Subcutaneous abdominal adipose tissue (tissue), 5 donors: ENCODE data around the gene SBK3.

ENCODE experiments used
- H3K27ac ChIP-seq: one replicate; pipeline ENCODE4 v1.7.0; 2013; ENCODE audit warnings: low read depth, mild to moderate bottlenecking, inconsistent platforms, low read length, moderate library complexity
- H3K27me3 ChIP-seq, 5 donors: one replicate each; pipeline ENCODE4 v1.7.0; 2013; ENCODE audit warnings: low read length in 5 of 5, inconsistent platforms in 1 of 5; ENCODE audit not compliant: control insufficient read depth in 5 of 5, insufficient read depth in 4 of 5
- H3K36me3 ChIP-seq, 5 donors: one replicate each; pipeline ENCODE4 v1.7.0; 2013; ENCODE audit warnings: low read length in 5 of 5; ENCODE audit not compliant: control insufficient read depth in 5 of 5, insufficient read depth in 5 of 5
- H3K4me1 ChIP-seq, 5 donors: one replicate each; pipeline ENCODE4 v1.7.0; 2013; ENCODE audit warnings: low read length in 5 of 5, mild to moderate bottlenecking in 3 of 5, moderate library complexity in 1 of 5; ENCODE audit not compliant: control insufficient read depth in 5 of 5, insufficient read depth in 5 of 5
- H3K4me3 ChIP-seq, 5 donors: one replicate each; pipeline ENCODE4 v1.7.0; 2013; ENCODE audit warnings: low read length in 5 of 5, low read depth in 1 of 5
- H3K9ac ChIP-seq, 5 donors: one replicate each; pipeline ENCODE4 v1.7.0; 2013; ENCODE audit warnings: low read length in 5 of 5, mild to moderate bottlenecking in 4 of 5, moderate library complexity in 3 of 5
- H3K9me3 ChIP-seq, 5 donors: one replicate each; pipeline ENCODE4 v1.7.0; 2013; ENCODE audit warnings: low read length in 5 of 5; ENCODE audit not compliant: control insufficient read depth in 5 of 5
- donor health status: healthy.
- donor health status: healthy.
- donor health status: healthy.
- donor health status: healthy.
- donor health status: healthy.

SBK3 gene

DNA sequence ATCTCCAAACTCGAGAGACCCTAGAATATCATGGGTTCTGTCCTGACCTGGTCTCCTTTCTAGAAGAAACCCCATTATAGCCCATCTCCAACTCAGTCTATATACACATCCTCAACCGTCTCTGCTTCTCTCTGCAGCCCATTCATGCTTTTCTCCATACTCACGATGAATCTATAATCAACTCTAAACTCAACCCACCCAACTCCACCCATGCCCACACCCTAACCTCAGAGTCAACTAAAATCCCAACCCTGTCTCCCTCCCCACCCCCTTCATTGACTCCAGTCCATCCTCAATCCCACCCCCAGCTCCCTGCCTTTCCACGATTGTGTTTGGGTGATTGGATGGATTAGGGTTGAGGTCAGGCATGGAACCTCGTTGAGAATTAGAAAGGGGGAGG, 1.8 kb downstream of the SBK3 start:
- Histone ChIP-seq H3K36me3 (no peaks in the 10 kb centered on the region), H3K9me3 (no peaks in the 10 kb centered on the region)

DNA sequence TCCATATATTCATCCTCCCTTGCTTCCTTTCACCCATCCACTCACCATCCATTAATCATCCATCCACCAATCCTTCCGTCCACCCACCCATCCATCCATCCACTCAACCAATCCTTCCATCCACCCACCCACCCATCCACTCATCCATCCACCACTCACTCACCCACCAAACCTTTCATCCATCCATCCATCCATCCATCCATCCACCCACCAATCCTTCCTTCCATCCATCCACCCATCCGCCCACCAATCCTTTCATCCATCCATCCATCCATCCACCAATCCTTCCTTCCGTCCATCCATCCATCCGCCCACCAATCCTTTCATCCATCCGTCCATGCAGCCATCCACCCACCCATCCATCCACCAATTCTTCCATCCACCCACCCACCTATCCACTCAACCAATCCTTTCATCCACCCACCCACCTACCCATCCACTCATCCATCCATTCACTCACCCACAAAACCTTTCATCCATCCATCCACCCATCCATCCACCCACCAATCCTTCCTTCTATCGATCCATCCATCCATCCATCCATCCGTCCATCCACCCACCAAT, 3.0 kb downstream of the SBK3 start:
- Histone ChIP-seq H3K27me3 (peaks cover 0 to 2% (median 0%) of the 10 kb centered on the region in 5 donors), H3K4me1 (peaks cover 4 to 23% (median 19%) of the 10 kb centered on the region in 5 donors), H3K9ac (no peak overlapping the region), H3K36me3 (no peaks in the 10 kb centered on the region), H3K27ac (no peak overlapping the region), H3K4me3 (no peak overlapping the region), H3K9me3 (no peaks in the 10 kb centered on the region)

More for the DNA sequence above, 1.8 kb downstream of the SBK3 start:
- no peak overlapping the region for H3K9ac ChIP-seq
- H3K27me3 ChIP-seq: peaks cover 0 to 2% (median 0%) of the 10 kb centered on the region in 5 donors
- H3K27ac ChIP-seq: no peak overlapping the region
- H3K4me1 ChIP-seq: peaks cover 4 to 34% (median 25%) of the 10 kb centered on the region in 5 donors
- no peak overlapping the region for H3K4me3 ChIP-seq

DNA sequence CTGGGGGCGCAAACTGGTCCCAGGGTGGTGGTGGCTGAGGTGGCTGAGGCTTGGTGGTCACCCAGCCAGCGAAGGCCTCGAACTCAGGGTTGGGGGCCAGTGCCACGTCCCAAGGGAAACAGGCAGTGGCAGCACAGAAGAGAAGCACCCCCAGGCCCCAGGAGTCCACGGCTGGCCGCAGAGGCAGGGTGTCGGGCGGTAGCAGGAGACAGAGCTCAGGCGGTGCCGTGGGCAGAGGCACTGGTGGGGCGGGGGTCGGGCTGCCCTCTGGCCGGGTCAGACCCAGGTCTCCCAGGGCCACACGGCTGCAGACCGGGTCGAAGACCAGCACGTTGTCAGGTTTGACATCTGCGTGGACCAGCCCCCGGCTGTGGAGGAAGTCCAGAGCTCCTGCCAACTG, 4.3 kb downstream of the SBK3 start:
- peaks cover 0 to 2% (median 0%) of the 10 kb centered on the region in 5 donors for H3K27me3 ChIP-seq
- H3K9ac ChIP-seq: no peak overlapping the region
- H3K9me3 ChIP-seq: no peaks in the 10 kb centered on the region
- peaks cover 2 to 10% (median 7%) of the 10 kb centered on the region in 5 donors for H3K4me1 ChIP-seq
- H3K36me3 ChIP-seq: no peaks in the 10 kb centered on the region
- no peak overlapping the region for H3K27ac ChIP-seq
- no peak overlapping the region for H3K4me3 ChIP-seq

DNA sequence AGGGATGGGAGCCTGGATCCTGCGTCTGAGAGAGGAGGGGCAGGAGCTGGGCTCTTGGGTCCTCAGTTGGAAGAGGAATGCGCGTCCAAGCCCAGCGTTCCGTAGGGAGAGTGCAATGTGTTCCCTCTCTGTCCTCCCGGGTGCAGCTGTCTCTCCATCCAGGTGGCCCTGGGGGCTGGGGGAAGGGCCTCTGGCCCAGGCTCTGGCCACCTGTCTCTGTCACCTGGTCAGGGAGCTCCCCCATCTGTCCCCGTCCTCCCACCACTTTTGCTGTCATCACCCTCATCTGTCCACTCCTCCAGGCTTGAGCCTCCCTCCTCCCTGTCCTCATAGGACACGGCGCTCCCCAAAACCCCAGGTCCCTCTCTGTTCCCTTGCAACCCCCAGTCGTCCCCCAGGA, 4.7 kb downstream of the SBK3 start:
- peaks cover 0 to 7% (median 3%) of the 10 kb centered on the region in 5 donors for H3K4me1 ChIP-seq
- no peaks in the 10 kb centered on the region for H3K36me3 ChIP-seq
- H3K9me3 ChIP-seq: no peaks in the 10 kb centered on the region
- H3K9ac ChIP-seq: no peak overlapping the region
- peaks cover 0 to 2% (median 0%) of the 10 kb centered on the region in 5 donors for H3K27me3 ChIP-seq
- no peak overlapping the region for H3K27ac ChIP-seq
- H3K4me3 ChIP-seq: no peak overlapping the region

DNA sequence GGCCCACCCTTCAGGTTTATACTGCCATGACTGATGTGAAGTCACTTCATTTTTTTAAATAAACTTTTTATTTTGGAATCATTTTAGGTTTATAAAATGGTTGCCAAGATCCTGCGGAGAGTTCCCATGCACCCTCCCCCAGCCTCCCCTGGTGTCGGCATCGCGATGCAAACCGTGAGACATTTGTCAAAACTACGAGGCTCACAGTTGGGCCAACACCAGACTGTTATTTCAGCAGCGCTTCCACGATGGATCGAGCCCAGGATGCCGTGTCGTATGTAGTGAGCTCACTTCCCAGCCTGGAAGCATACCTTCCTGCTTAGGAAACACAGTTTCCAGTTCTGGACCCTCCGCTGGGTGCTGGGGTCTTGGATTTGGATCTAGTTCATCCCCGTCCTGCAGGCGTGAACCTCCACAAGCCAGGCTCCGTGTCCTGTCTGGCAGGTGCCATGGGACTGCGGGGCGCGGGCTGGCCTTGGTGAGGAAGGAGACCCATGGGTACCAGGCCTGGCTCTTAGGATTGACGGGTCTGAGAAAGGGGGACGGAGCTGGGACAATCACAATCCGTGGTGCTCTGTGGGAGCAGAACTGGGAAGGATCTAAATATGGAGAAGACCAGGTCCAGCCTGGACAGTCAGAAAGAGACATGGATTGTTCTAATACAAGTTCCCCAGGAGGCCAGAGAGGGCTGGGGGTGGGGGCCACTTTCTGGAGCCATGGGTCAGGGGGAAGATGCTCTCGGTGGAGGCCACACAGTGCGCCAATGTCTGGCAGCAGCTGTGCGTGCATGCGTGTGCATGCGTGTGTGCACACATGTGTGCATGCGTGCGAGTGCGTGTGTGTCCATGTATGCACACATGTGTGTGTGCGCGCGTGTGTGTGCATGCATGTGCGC, 6.0 kb downstream of the SBK3 start:
- no peak overlapping the region for H3K27ac ChIP-seq
- H3K27me3 ChIP-seq: peaks cover 0 to 2% (median 0%) of the 10 kb centered on the region in 5 donors

DNA sequence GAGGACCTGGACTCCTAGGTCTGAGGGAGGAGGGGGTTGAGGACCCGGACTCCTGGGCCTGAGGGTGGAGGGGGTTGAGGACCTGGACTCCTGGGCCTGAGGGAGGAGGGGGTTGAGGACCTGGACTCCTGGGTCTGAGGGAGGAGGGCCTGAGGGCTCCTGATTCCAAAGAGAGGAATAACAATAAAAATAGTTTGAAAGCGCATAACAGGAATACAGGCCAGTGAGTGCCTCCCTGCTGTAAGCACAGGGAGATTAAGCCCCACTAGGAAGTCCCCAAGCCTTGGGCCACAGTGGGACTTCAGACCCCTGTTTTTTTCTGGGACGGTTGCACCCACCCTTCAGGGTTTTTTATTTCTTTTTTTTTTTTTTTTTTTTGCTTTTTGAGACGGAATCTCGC, 7.2 kb downstream of the SBK3 start:
- no peak overlapping the region for H3K4me3 ChIP-seq
- H3K9ac ChIP-seq: no peak overlapping the region
- peaks cover 0 to 6% (median 0%) of the 10 kb centered on the region in 5 donors for H3K4me1 ChIP-seq
- peaks cover 0 to 2% (median 0%) of the 10 kb centered on the region in 5 donors for H3K27me3 ChIP-seq
- no peak overlapping the region for H3K27ac ChIP-seq
- no peaks in the 10 kb centered on the region for H3K36me3 ChIP-seq
- H3K9me3 ChIP-seq: no peaks in the 10 kb centered on the region

More for the DNA sequence above, 6.0 kb downstream of the SBK3 start:
- Histone ChIP-seq H3K36me3 (no peaks in the 10 kb centered on the region), H3K4me1 (peaks cover 0 to 6% (median 0%) of the 10 kb centered on the region in 5 donors), H3K4me3 (no peak overlapping the region), H3K9ac (no peak overlapping the region), H3K9me3 (no peaks in the 10 kb centered on the region)

DNA sequence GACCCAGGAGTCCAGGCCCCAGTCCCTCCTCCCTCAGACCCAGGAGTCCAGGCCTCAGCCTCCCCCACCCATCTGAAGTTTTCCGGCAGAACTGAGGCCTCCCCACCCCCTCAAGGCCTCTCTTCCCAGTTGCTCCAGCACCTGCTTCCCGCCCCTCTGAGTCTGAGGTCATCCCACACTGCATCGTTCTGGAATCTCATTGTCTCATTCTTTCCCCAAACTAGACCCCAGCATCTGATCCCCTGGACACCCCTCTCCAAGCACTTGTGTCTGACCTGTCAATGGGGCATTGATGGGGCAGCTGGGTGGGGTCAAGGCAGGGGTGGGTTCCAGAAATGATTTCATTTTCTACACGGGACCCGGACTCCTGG, 7.6 kb downstream of the SBK3 start:
- H3K4me3 ChIP-seq: no peak overlapping the region

DNA sequence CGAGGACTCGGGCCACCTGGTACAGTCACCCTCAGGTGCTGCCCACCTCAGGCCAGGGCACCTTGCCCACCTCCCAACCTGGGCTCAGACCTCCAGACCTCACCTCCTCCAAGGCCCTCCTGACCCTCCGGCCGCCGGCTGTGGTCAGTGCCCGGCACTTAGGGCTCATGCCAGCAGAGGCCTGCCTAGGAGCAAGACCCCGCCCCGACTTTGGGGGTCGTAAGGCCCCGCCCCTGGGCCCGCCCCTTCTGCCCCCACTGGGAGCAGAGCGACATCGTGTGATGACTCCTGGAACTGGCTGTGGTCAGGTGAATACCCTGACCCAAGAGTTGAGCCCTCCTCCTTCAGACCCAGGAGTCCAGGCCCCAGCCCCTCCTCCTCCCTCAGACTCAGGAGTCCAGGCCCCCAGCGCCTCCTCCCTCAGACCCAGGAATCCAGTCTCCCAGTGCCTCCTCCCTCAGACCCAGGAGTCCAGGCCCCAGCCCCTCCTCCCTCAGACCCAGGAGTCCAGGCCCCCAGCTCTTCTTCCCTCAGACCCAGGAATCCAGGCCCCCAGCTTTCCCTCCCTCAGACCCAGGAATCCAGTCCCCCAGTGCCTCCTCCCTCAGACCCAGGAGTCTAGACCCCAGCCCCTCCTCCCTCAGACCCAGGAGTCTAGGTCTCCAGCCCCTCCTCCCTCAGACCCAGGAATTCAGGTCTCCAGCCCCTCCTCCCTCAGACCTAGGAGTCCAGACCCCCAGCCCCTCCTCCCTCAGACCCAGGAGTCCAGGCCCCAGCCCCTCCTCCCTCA, 8.2 kb downstream of the SBK3 start, which contains the start of gene SBK2:
Gene SBK2, minus strand, starts transcription at position 183 of the 790 bp plus-strand sequence. CDS start 839 bp downstream, outside the sequence.
- Histone ChIP-seq H3K9ac (no peak within 1 kb of the TSS), H3K4me3 (no peak within 1 kb of the TSS), H3K36me3 (no peaks in the 10 kb centered on the region), H3K9me3 (no peaks in the 10 kb centered on the region), H3K4me1 (peaks cover 0 to 6% (median 0%) of the 10 kb centered on the region in 5 donors), H3K27ac (no peak within 1 kb of the TSS), H3K27me3 (peaks cover 0 to 2% (median 0%) of the 10 kb centered on the region in 5 donors)

More for the DNA sequence above, 7.6 kb downstream of the SBK3 start:
- Histone ChIP-seq H3K36me3 (no peaks in the 10 kb centered on the region), H3K27me3 (peaks cover 0 to 2% (median 0%) of the 10 kb centered on the region in 5 donors), H3K9me3 (no peaks in the 10 kb centered on the region), H3K9ac (no peak overlapping the region), H3K4me1 (peaks cover 0 to 6% (median 0%) of the 10 kb centered on the region in 5 donors), H3K27ac (no peak overlapping the region)

DNA sequence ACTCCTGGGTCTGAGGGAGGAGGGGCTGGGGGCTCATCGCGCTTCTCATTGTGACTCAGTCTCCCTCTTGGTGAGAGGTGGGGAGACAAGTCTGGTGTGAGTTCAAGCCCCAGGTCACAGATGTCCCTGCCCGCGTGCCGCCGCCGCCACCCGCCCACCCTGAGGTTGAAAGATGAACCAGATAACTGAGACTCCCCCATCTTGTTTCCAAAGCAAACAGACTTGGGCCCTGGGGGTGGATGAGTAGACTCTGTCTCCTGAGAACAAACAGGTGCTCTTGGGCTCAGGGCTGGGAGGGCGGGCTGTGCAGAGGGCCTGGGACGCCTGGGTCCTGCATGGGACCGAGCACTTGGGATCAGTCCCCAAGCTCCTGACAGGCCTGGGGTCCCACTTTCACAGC, 9.0 kb downstream of the SBK3 start:
- peaks cover 0 to 2% (median 0%) of the 10 kb centered on the region in 5 donors for H3K27me3 ChIP-seq
- H3K4me1 ChIP-seq: peaks cover 0 to 6% (median 0%) of the 10 kb centered on the region in 5 donors
- H3K9me3 ChIP-seq: no peaks in the 10 kb centered on the region
- no peaks in the 10 kb centered on the region for H3K36me3 ChIP-seq
- no peak overlapping the region for H3K4me3 ChIP-seq
- no peak overlapping the region for H3K9ac ChIP-seq
- H3K27ac ChIP-seq: no peak overlapping the region
